ENCODE measurements around the gene PRDM16. TPM values are rescaled to one million over a fixed set of nuclear protein-coding genes. Genes with fewer than 3 reads are reported as not detected.

The PRDM16 gene
- total RNA-seq, 2 experiments from 2014 or later: 0.05 to 0.20 TPM

DNA sequence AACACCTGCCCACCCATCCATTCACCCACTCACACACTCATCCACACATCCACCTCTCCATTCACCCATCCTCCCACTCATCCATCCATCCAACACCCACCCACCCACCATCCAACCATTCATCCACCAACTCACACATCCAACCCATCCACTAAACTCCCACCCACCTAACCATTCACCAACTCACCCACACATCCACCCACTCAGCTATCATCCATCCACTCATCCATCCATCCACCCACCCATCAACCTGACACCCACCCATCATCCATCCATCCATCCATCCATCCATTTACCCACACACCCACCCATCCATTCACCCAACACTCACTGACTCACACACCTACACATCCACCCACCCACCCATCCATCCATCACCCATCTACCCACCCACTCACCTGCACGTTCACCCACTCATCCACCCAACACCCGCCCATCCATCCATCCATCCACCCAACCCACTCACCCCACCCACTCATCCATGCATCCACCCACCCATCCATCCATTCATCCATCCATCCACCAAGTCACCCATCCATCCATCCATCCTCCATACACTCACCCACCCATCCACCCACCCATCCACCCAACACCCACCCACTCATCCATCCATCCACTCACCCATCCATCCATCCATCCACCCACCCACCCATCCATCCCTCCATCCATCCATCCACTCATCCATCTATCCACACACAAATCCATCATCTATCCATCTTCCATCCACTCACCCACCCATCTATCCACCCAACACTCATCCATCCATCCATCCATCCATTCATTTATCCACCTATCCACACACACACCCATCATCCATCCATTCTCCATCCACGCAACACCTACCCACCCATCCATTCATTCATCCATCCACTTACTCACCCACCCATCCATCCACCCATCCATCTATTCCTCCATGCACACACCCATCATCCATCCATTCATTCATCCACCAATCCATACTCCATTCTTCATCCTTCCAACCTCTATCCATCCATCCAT is 17.4 kb upstream of the PRDM16 start:
- Mint-ChIP-seq H3K36me3 (ENCODE audit: low read depth) (no peaks in the 10 kb centered on the region), H3K27ac (no peak overlapping the region), H3K4me1 (ENCODE audit: low read depth) (no peaks in the 10 kb centered on the region), H3K27me3 (ENCODE audit: low read depth) (peaks cover 3% of the 10 kb centered on the region), H3K9me3 (peaks cover 3% of the 10 kb centered on the region), H3K4me3 (no peak overlapping the region)
- intact Hi-C loops (cut with micrococcal nuclease): no loop called here
- CTCF ChIA-PET: no interaction called here
- no peak for DNase-seq

DNA sequence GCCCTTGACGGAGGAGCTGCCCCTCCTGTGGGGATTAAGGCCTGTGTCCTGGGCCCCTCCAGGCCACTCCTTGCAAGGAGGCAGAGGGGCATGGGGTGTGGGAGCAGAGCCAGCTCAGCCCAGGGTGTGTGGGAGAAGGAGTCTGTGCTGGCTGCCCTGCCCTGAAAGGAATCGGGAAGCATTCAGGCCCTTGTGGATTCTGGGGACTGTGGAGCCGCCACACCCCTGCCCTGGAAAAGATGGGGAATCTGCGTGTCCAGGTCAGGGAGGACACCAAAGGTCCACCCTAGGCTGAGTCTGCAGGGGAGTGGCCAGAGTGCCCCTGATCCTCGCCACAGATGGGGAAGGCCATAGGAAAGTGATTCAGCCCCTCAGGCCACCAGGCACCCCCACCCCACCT is 16.5 kb upstream of the PRDM16 start:
- no peak for DNase-seq
- intact Hi-C loops (cut with micrococcal nuclease): no loop called here
- Mint-ChIP-seq H3K4me3 (no peak overlapping the region), H3K4me1 (ENCODE audit: low read depth) (no peaks in the 10 kb centered on the region), H3K27me3 (ENCODE audit: low read depth) (peaks cover 3% of the 10 kb centered on the region), H3K36me3 (ENCODE audit: low read depth) (no peaks in the 10 kb centered on the region), H3K27ac (no peak overlapping the region), H3K9me3 (peaks cover 3% of the 10 kb centered on the region)
- CTCF ChIA-PET: no interaction called here

DNA sequence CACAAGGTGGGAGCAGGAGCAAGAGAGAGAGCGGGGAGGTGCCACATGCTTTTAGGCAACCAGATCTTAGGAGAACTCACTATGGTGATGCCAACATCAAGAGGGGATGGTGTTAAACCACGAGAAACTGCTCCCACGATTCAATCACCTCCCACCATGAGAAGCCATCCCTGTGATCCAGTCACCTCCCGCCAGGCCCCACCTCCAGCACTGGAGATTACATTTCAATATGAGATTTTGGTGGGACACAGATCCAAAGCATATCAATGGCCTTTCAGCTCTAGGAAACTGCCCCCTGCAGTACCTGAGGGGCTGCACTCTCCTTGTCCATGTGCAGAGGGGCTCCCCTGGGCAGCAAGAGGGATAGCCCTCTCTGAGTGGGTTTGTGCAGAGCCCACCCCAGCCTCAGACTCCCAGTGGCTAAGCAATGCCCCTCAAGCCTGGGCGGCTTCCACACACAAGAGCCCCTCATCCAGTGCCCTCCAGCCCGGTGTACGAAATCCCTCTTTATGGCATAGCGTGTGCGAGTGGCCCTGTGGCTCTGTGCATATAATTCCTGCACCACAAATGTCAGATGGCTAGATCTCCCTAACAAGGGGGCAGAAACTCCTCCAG is 15.5 kb upstream of the PRDM16 start:
- Mint-ChIP-seq H3K27me3 (ENCODE audit: low read depth) (peaks cover 3% of the 10 kb centered on the region), H3K27ac (no peak overlapping the region), H3K4me3 (no peak overlapping the region), H3K4me1 (ENCODE audit: low read depth) (no peaks in the 10 kb centered on the region), H3K36me3 (ENCODE audit: low read depth) (no peaks in the 10 kb centered on the region), H3K9me3 (peaks cover 3% of the 10 kb centered on the region)
- CTCF ChIA-PET: no interaction called here
- intact Hi-C loops (cut with micrococcal nuclease): no loop called here
- no peak for DNase-seq

DNA sequence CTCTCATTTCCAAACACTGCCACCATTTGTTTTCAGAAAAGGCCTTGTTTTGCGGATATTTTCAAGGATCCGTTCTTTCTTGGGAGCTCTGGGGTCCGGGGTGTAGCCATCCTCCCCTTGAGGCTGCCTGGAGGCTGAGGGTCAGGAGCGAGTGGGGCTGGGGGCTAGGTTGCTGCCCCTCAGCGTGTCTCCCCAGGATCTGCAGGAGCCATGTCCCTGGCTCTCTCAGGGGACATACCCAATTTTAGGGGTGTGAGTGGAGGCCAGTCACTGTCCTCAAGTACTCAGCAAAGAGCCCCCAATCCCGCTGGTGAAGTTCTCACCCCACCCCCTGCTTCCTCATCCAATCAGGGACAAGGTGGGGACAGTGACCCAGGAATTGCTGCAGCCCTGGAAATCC is 15.0 kb upstream of the PRDM16 start:
- Mint-ChIP-seq H3K4me3 (no peak overlapping the region), H3K4me1 (ENCODE audit: low read depth) (no peaks in the 10 kb centered on the region), H3K27ac (no peak overlapping the region), H3K27me3 (ENCODE audit: low read depth) (peaks cover 3% of the 10 kb centered on the region), H3K36me3 (ENCODE audit: low read depth) (no peaks in the 10 kb centered on the region), H3K9me3 (peaks cover 3% of the 10 kb centered on the region)
- intact Hi-C loops (cut with micrococcal nuclease): no loop called here
- CTCF ChIA-PET: no interaction called here
- DNase-seq: no peak

DNA sequence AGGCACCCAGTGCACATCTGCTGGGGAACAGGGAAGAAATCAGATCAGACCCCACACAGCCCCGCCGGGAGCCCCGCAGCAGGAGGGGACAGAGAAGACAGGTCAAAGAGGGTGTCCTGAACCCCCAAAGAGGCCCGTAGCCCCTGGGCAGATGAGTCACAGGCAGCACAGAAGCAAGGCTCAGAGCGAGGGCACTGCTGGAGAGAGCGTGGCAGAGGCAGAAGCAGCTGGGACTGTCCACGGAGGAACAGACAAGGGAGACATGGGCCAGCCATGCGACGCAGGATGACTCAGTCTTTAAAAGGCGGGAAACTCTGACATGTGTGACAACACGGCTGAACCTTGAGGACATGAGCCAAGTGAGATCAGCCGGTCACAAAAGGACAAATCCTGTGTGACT is 14.5 kb upstream of the PRDM16 start:
- Mint-ChIP-seq H3K27me3 (ENCODE audit: low read depth) (peaks cover 3% of the 10 kb centered on the region), H3K4me3 (no peak overlapping the region), H3K9me3 (peaks cover 3% of the 10 kb centered on the region), H3K27ac (no peak overlapping the region), H3K4me1 (ENCODE audit: low read depth) (no peaks in the 10 kb centered on the region), H3K36me3 (ENCODE audit: low read depth) (no peaks in the 10 kb centered on the region)
- intact Hi-C loops (cut with micrococcal nuclease): no loop called here
- no peak for DNase-seq
- CTCF ChIA-PET: no interaction called here

DNA sequence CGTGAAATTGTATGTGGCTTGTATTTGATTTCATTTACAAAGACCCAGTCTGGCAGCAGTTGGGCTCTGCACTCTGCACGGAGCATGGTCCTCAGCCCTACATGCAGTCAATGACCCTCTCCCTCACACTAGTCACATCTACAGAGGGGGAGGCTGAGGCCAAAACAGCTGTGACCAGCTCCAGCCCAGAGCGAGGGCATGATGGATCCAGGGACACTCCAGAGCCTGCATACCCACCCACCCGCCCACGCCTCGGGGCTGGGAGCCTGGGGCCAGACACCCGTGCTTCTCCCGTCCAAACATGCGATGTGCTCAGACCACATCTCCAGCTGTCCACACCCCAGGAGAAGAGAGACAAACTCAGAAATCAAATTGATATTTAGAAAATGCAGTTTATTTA is 14.0 kb upstream of the PRDM16 start:
- CTCF ChIA-PET: no interaction called here
- no peak for DNase-seq
- intact Hi-C loops (cut with micrococcal nuclease): no loop called here
- Mint-ChIP-seq H3K4me3 (no peak overlapping the region), H3K27me3 (ENCODE audit: low read depth) (peaks cover 3% of the 10 kb centered on the region), H3K27ac (no peak overlapping the region), H3K9me3 (peaks cover 3% of the 10 kb centered on the region), H3K36me3 (ENCODE audit: low read depth) (no peaks in the 10 kb centered on the region), H3K4me1 (ENCODE audit: low read depth) (no peaks in the 10 kb centered on the region)

DNA sequence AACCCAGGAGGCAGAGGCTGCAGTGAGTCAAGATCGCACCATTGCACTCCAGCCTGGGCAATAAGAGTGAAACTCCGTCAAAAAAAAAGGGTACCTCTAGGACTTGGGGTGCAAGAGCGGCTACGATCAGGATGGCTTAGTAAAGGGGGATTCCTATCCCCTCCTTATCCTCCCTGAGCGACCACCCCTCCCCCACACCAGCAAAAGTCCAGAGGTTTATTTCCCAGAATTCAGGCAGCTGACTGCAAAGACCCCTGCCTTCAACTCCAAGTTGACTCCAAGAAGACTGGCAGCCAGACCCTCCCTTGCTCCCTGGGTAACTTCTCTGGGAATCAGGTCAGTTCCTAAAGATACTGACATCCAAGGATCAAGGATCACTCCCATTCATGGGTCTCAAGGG is 12.4 kb upstream of the PRDM16 start:
- H3K27me3 Mint-ChIP-seq (ENCODE audit: low read depth): peaks cover 3% of the 10 kb centered on the region
- no peak overlapping the region for H3K27ac Mint-ChIP-seq
- no peak overlapping the region for H3K4me3 Mint-ChIP-seq
- H3K9me3 Mint-ChIP-seq: peaks cover 3% of the 10 kb centered on the region
- CTCF ChIA-PET: no interaction called here
- intact Hi-C loops (cut with micrococcal nuclease): no loop called here
- DNase-seq: no peak
- no peaks in the 10 kb centered on the region for H3K36me3 Mint-ChIP-seq (ENCODE audit: low read depth)
- no peaks in the 10 kb centered on the region for H3K4me1 Mint-ChIP-seq (ENCODE audit: low read depth)

DNA sequence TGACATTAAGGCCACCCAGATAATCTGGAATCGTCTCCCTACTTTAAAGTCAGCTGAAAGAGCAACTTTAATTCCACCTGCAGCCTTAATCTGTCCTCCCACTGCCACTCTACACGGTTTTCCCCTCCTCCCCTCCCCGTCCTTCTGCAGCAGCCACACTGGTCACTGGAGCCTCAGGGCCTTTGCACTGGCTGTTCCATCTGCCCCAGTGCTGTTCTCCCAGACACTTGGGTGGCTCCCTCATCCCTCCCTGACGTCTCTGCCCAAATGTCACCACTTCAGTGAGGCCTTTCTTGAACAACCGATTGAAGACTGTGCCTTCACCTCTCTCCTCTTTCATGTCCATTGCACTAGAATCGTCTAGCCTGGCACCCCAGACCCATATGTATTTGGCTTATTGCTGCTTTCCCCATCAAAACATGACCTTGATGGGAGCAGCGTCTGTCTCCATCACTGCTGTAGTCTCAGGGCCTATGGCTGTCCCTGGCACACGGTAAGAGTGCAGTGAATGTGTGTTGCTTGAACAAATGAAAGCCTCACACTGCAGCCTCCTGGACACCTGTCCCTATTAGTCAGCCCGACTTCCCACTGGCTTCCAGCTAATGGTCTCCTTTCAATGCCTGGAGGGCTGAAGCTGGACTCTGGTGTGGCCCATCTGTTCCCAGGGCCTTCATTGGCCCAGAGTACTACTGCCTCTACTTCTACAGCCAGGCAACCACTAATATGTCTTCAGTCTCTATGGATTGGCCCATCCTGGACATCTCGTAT is 10.6 kb upstream of the PRDM16 start:
- Mint-ChIP-seq H3K9me3 (no peaks in the 10 kb centered on the region), H3K4me1 (ENCODE audit: low read depth) (no peaks in the 10 kb centered on the region), H3K4me3 (no peak overlapping the region), H3K36me3 (ENCODE audit: low read depth) (no peaks in the 10 kb centered on the region), H3K27me3 (ENCODE audit: low read depth) (no peaks in the 10 kb centered on the region), H3K27ac (no peak overlapping the region)
- CTCF ChIA-PET: no interaction called here
- no peak for DNase-seq
- intact Hi-C loops (cut with micrococcal nuclease): no loop called here

DNA sequence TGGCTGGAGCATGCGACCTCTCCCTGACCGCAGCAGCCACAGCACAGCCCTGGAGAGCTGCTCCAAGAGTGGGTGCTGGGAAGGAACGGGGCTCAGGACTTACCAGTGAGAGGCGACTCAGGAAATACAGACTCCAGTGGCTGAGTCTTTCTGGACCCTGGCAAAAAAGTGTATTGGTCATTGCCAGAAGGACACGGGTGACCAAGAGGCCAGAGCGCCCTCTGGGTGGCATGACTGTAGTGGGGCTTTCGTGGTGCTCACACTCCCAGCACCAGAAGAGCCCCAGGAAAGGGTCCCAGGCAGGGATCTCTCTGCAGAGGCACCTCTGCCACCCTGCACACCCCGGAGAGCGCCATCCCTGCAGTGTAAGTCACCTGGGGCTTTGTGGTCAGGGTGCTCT is 8.9 kb upstream of the PRDM16 start:
- H3K27me3 Mint-ChIP-seq (ENCODE audit: low read depth): no peaks in the 10 kb centered on the region

DNA sequence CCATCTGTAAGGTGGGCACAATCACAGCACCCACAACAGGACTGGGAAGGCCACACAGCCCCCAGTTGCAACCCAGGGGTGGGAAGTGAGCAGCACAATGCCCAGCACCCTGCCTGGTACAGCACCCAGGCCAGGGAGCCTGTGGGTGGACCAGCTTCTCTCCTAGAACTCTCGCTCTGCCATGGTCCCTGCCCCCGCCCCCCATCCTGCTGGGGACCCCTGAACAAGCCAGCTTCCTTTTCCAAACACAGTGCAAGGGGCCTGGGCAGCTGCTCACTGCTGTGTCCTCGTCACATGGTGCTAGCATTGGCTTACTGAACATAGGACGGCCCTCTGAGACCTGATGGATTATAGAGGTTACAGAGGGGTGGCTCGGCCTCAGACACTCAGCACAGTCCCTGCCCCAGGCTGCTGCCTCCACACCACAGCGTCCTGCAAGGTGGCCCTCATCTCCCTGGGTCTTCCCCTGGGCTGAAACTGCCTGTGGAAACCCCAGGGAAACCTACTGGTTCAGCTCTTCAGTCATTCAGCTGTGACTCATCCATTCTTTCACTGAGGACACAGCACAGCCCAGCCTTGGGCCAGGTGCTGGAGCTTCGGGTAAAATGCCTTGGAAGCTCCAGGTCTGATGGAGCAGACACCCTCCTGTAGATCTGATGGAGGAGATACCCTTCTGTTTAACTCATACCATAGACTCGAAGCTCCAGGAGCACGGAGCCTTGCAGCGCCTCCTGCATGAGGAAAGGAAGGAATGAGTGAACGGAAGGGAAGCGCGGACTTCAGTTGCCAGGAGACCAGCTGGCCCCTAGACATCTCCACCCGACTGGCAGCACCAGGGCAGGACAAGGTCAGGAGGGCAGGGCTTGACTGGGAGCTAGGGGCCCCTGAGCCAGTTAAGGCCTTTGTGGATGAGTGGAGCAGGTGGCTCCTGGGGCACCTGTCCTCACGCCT is 8.1 kb upstream of the PRDM16 start:
- intact Hi-C loops (cut with micrococcal nuclease): no loop called here
- Mint-ChIP-seq H3K36me3 (ENCODE audit: low read depth) (no peaks in the 10 kb centered on the region), H3K4me3 (no peak overlapping the region), H3K27me3 (ENCODE audit: low read depth) (no peaks in the 10 kb centered on the region), H3K9me3 (no peaks in the 10 kb centered on the region), H3K27ac (no peak overlapping the region), H3K4me1 (ENCODE audit: low read depth) (no peaks in the 10 kb centered on the region)
- DNase-seq: no peak
- CTCF ChIA-PET: no interaction called here

More for the DNA sequence above, 8.9 kb upstream of the PRDM16 start:
- CTCF ChIA-PET: no interaction called here
- H3K4me3 Mint-ChIP-seq: no peak overlapping the region
- H3K9me3 Mint-ChIP-seq: no peaks in the 10 kb centered on the region
- no peaks in the 10 kb centered on the region for H3K36me3 Mint-ChIP-seq (ENCODE audit: low read depth)
- no peak overlapping the region for H3K27ac Mint-ChIP-seq
- no peak for DNase-seq
- no peaks in the 10 kb centered on the region for H3K4me1 Mint-ChIP-seq (ENCODE audit: low read depth)
- intact Hi-C loops (cut with micrococcal nuclease): no loop called here

DNA sequence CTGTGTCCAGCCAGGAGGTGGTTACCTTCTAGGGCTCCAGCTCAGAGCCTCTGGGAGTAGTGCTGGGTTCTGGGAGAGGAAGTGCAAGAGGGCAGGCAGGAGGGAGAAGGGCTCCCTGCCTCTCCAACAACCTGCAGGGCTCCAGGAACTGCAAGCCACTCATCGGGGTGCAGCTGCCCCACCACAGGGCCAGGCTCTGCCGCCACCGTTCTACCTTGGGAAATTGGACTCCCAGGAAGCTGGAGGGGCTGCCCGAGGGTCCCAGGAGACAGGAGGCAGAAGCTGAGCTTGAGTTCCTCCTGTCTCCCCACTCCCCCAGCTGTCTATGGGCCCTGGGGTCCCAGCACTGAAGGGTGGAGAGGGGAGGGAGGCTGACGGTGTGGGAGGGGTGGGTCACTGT is 7.4 kb upstream of the PRDM16 start:
- Mint-ChIP-seq H3K27me3 (ENCODE audit: low read depth) (peaks cover 3% of the 10 kb centered on the region), H3K27ac (no peak overlapping the region), H3K4me1 (ENCODE audit: low read depth) (no peaks in the 10 kb centered on the region), H3K36me3 (ENCODE audit: low read depth) (no peaks in the 10 kb centered on the region), H3K9me3 (no peaks in the 10 kb centered on the region), H3K4me3 (no peak overlapping the region)
- intact Hi-C loops (cut with micrococcal nuclease): no loop called here
- DNase-seq: no peak
- CTCF ChIA-PET: no interaction called here

Measured in activated naive CD4-positive, alpha-beta T cell treated with anti-CD3 and anti-CD28 coated beads for 36 hours (primary cell).